GM21390 (cell line): Measurements from ENCODE around the gene SCAF8.
"Not testable (repeated sequence)": the region's sequence is repeated elsewhere in the genome, so short reads cannot be mapped to it uniquely, and the experiment has no call there.

Experiments used
- ATAC-seq: cut with Tn5 transposase; IDR thresholded peaks from one replicate; pipeline ENCODE4 v1.9.1; 2021; ENCODE audit not compliant: unreplicated experiment

Gene SCAF8

GRCh38 chr6:154733626-154734382, 588 bp downstream of the SCAF8 start:
- peak; percentile 71 for ATAC-seq

DNA sequence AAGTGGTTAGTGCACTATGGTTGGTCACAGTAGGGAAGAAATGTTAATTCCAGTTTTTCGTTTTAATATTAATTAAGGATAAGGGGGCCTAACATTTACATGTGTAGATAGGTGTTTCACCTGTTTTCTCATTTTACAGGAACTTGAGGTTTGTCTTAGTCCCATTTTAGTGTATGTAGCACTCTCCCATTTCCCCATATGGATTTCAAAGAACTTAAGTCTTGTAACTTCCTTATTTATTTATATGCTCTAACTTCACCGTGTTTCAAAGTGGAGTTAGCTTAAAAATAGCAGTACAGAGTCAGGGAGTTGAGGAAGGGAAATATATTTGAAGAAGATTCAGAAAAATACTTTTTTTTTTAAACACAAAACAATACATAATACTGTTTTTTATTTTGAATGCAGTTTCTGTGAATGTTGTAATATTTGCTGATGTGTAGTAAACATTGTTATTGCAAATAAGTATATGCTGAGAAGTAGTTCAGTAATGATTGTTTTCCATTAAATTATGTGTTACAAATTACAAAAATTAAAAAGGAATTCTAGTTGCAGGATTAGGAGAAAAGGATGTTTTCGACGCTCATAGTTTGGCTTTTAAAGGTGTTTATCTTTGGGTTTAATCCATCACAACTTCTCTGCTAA, 3.5 kb downstream of the SCAF8 start:
- no peak for ATAC-seq

GRCh38 chr6:154737424-154737823, 4.2 kb downstream of the SCAF8 start:
- ATAC-seq, result no peak

- no peak for ATAC-seq
These were observed 5.3 kb downstream of the SCAF8 start for GRCh38 chr6:154738551-154738961.

GRCh38 chr6:154740658-154741057, 7.4 kb downstream of the SCAF8 start:
- ATAC-seq, result no peak

GRCh38 chr6:154742891-154743290, 9.7 kb downstream of the SCAF8 start:
- no peak for ATAC-seq

GRCh38 chr6:154744029-154744745, 11.0 kb downstream of the SCAF8 start:
- ATAC-seq, result not testable (repeated sequence)

- ATAC-seq, result no peak
These were observed 12.0 kb downstream of the SCAF8 start for GRCh38 chr6:154745243-154745642.

DNA sequence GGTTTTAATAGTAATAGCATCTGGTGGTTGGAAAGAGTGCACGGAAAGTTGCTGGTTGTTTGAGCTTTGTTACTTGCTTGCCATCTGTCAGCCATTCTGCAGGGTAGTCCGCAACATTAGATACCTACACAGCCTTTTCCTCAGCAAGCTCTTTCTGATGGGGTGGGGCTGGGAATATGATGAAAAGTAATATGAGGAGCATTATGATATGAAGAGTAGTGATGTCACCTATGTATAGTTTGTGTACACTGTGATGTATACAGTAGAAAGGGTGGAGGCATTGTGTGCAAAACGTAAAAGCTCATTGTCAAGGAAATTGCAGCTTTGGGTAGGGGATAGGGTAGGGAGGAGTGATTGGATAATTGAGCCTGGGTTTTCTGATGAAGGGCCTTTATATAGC, 16.1 kb downstream of the SCAF8 start:
- ATAC-seq, result no peak

DNA sequence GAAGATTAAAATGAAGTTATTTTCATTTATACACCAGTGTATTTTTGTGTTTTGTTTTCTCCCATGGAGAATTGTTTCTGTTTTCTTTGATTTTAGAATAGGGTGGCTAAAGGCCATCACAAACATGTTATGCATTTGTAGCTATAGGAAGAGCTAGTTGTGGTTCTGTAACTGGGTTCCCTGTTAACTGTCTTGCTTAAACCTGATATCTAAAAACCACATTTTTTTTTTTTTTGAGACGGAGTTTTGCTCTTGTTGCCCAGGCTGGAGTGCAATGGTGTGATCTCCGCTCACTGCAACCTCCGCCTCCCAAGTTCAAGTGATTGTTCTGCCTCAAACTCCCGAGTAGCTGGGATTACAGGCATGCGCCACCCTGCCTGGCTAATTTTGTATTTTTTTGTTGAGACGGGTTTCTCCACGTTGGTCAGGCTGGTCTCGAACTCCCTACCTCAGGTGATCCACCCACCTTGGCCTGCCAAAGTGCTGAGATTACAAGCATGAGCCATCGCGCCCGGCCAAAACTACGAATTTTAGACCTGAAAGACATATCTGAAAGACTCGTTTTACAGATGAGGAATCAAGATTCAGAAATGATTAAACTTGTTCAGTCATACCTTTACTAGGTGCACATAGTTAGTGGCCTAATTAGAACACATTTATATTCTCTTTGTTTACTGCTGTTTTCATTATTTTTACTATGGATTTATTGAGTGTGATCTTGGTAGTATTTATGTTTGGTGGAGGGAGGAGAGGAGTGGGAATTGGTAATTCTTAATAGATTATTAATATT, 18.0 kb downstream of the SCAF8 start:
- ATAC-seq, result no peak

DNA sequence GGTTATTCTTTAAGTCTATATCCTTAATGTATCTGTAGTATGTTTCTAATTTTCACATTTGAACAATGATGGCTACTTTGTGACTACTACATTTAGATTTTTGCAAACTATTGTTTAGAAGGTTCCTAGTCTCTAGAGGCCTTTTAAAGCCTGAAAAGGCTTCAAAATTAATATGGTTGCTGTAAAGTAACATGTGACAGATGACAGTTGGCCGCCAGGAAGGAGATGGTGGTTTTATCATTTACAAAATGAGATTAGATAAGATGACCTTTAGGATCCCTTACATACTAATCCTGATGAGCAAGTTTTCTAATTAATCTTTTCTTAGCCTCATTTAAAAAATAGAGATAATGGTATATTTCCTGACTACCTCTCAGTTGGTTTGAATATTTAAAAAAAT, 18.8 kb downstream of the SCAF8 start:
- ATAC-seq, result no peak

- no peak for ATAC-seq
These were observed 20.9 kb downstream of the SCAF8 start for GRCh38 chr6:154754152-154754551.

- ATAC-seq, result no peak
These were observed 24.3 kb downstream of the SCAF8 start for GRCh38 chr6:154757352-154758050.

GRCh38 chr6:154758125-154758524, 24.9 kb downstream of the SCAF8 start:
- no peak for ATAC-seq

DNA sequence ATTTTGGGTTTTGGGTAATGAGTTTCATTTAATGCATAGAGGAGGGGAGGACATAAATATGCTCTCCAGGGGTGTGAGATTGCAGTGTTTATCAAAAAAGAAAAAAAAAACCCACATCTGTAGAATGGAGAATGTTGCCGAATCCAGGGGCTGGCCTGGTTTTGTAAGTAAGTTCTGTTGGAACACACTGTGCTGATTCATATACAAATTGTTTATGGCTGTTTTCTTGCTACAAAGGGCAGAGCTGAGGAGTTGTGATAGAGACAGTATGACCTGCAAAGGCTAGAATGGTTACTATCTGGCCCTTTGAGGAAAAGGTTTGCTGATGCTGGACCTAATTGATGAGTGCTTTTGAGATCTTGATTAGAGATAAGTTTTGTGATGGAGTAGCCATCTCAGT, 30.4 kb downstream of the SCAF8 start:
- no peak for ATAC-seq

DNA sequence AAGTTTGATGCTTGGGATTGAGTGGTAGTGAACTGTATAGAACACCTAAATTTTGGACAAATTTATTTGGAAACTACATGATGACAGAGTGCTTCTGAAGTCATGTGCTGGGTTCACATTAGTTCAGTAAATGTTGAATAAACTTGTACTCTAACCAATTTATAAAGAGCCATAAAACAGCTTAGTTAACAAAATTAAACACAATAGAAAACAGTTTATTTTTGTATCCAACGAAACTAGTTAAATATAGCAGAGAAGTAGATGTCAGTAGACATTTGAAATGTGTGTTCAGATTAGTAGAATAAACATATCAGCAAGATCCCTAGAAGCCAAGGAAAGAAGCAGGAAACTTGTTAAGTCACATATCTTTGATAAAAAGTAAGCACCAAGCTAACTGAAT, 32.1 kb downstream of the SCAF8 start:
- no peak for ATAC-seq

GRCh38 chr6:154766288-154766687, 33.1 kb downstream of the SCAF8 start:
- no peak for ATAC-seq

DNA sequence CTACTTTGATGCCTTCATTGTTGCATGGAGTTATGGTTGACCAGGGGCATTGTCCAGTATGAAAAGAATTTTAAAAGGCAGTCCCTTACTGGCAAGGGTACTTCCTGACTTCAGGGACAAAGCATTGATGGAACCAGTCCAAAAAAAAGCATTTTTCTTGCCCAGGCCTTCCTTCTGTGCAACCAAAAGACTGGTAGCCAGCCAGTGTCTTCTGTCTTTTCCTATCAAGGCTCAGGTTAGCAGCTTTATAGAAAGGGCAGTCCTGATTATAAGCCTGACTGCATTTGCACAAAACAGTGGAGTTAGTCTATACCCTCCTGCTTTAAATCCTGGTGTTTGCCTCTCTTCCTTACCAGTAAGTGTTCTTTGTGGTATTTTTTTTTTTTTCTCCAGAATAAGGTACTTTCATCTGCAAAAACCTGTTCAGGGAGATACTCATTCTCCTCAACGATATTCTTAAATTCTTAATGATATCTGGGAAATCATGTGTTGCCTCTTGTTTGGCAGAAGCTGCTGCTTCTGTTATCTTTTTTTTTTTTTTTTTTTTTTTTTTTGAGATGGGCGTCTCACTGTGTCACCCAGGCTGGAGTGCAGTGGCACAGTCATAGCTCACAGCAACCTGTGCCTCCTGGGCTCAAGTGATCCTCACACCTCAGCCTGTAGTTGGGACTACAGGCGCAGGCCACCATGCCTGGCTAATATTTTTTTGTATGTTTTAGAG, 33.9 kb downstream of the SCAF8 start:
- ATAC-seq, result no peak

- ATAC-seq, result no peak
These were observed 35.1 kb downstream of the SCAF8 start for GRCh38 chr6:154768280-154768679.

DNA sequence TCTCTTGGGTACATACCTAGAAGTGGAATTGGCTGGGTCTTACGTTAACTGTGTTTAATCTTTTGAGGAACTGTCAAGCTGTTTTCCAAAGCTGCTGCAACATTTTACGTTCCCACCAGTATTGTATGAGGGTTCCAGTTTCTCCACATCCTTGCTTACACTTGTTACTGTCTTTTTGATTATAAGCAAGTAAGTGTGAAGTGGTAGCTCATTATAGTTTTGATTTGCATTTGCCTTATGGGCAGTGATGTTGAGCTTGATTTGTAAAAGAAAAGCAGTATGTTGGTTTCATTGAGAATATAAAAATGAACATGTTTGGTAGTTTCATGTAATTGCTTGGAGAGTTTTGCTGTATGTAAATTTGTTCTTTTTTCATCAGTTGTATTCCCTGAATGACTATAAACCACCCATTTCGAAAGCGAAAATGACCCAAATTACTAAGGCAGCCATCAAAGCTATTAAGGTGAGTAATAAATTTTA, 40.4 kb downstream of the SCAF8 start:
- ATAC-seq, result peak; percentile 91
